ENCODE results near the gene TARS1.

DNA sequence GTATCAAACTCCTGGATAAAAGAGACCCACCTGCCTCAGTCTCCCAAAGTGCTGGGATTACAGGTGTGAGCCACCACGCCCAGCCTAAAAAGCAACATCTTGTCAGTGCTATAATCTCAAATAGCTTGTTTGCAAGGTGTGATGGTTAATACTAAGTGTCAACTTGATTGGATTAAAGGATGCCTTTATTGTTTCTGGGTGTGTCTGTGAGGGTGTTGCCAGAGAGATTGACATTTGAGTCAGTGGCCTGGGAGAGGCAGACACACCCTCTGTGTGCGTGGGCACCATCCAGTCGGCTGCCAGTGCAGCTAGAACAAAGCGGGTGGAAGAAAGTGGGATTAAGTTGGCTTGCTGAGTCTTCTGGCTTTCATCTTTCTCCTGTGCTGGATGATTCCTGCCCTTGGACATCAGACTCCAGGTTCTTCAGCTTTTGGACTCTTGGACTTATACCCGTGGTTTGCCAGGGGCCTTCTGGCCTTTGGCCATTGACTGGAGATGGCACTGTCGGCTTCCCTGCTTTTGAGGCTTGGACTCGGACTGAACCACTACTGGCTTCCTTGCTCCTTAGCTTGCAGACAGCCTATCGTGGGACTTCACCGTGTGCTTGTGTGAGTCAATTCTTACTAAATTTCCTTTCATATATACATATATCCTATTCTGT is 28.1 kb downstream of the TARS1 start:
- TF ChIP-seq, protein P1, sequence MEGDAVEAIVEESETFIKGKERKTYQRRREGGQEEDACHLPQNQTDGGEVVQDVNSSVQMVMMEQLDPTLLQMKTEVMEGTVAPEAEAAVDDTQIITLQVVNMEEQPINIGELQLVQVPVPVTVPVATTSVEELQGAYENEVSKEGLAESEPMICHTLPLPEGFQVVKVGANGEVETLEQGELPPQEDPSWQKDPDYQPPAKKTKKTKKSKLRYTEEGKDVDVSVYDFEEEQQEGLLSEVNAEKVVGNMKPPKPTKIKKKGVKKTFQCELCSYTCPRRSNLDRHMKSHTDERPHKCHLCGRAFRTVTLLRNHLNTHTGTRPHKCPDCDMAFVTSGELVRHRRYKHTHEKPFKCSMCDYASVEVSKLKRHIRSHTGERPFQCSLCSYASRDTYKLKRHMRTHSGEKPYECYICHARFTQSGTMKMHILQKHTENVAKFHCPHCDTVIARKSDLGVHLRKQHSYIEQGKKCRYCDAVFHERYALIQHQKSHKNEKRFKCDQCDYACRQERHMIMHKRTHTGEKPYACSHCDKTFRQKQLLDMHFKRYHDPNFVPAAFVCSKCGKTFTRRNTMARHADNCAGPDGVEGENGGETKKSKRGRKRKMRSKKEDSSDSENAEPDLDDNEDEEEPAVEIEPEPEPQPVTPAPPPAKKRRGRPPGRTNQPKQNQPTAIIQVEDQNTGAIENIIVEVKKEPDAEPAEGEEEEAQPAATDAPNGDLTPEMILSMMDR (IDR thresholded peaks at IDR 0.05), result no peak
- no peak for TF ChIP-seq POLR2AphosphoS5 (IDR thresholded peaks at IDR 0.05)

Measured in stomach (tissue), 4 donors.